ENCODE data around the gene EFTUD2. TPM values are rescaled to one million over a fixed set of nuclear protein-coding genes. Genes with fewer than 3 reads are reported as not detected.

EFTUD2 gene
- total RNA-seq, 4 donors from 2014 or later = 37.4 to 136 (median 65.4) TPM

DNA sequence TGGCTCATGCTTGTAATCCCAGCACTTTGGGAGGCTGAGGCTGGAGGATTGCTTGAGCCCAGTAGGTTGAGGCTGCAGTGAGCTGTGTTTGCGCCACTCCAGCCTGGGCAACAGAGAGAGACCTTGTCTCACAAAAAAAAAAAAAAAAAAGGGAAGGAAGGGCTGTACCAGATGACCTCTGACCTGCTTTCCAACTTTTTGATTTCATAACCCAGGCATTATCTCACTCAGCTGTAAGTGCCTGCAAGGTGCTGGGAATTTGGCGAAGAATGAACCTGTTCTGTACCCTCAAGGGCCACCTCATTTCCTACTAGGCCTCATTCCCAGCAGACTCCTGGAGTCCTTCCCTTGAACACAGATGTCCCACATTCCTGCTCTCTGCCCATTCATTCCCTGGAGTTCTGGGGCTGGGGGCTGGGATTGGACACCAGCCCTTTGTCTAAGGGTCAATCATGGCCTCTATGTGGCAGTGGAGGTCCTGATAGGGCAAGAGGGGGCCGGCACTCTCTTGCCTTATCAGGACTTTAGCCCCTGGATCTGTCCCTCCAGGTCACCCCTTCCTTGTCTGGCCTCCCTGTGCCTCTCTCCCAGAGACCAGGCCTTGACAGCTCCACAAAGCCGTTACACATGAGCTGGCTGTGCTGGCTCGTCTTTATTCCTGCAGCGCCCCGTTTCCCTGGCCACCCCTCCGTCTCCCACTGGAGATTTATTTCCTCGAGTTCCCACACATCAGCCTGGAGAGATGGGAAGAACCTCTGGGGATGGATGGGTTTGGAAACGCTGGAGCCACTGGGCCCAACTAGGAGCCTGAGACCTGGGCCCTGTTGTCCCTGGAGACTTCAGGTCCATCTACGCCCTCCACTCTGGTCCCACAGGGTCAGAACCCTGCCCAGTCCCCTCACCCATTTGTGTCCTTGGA lies 16.9 kb upstream of the EFTUD2 start:
- Histone ChIP-seq H3K4me3 (no peak overlapping the region), H3K36me3 (no peaks in the 10 kb centered on the region), H3K9me3 (no peaks in the 10 kb centered on the region), H3K27ac (peak overlapping the region; percentile 12 to 41 (median 26)), H3K4me1 (peaks cover 5 to 15% (median 9%) of the 10 kb centered on the region in 4 donors), H3K27me3 (peaks cover 30% of the 10 kb centered on the region)
- in situ Hi-C loops (cut with MboI; ENCODE audit: low pct_ligation_motif_present in 1 of 4, low pct_unique_long_range_greater_than_20kb in 1 of 4, low sequenced_read_pairs in 3 of 4) (loop anchor here in 2 of 4 donors (10.0 kb wide), 2 partner anchors 179 to 189 kb away; no protein-coding TSS in a partner anchor), intact Hi-C loops (cut with DNase I; ENCODE audit: low total_unique reads) (no loop called here)
- WGBS, 2 donors (ENCODE audit: low coverage in 1 of 2) = 69 to 85% methylated on average over 4 to 11 of the region's 11 CpGs
- DNase-seq = no peak
- TF ChIP-seq, protein P1, sequence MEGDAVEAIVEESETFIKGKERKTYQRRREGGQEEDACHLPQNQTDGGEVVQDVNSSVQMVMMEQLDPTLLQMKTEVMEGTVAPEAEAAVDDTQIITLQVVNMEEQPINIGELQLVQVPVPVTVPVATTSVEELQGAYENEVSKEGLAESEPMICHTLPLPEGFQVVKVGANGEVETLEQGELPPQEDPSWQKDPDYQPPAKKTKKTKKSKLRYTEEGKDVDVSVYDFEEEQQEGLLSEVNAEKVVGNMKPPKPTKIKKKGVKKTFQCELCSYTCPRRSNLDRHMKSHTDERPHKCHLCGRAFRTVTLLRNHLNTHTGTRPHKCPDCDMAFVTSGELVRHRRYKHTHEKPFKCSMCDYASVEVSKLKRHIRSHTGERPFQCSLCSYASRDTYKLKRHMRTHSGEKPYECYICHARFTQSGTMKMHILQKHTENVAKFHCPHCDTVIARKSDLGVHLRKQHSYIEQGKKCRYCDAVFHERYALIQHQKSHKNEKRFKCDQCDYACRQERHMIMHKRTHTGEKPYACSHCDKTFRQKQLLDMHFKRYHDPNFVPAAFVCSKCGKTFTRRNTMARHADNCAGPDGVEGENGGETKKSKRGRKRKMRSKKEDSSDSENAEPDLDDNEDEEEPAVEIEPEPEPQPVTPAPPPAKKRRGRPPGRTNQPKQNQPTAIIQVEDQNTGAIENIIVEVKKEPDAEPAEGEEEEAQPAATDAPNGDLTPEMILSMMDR (IDR thresholded peaks at IDR 0.05) = no peak
- TF ChIP-seq POLR2AphosphoS5 (IDR thresholded peaks at IDR 0.05) = no peak
- no peak for TF ChIP-seq POLR2A (IDR thresholded peaks at IDR 0.05)
- no peak for TF ChIP-seq EP300 (IDR thresholded peaks at IDR 0.05; ENCODE audit: low read depth)

DNA sequence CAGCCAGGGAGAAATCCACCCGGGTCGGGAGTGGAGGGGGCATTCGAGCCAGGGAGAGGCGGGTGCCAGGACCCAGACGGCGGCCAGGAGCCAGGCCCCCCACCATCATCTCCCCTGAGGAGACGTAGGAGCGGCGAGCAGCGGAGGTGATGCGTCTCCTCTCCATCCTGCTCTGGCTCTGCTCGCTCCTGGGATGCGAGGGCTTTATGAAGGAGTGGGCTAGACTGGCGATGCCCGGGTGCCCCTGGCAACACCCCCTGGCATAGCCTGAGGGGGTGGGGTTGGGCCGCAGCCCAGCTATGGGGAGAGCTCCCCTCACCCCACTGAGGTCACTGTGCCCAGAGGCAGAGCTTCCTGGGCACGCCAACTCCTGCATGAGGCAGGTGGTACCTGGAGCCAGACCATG lies 16.1 kb upstream of the EFTUD2 start, which contains the start of gene GFAP:
GFAP (minus strand) TSS at position 180 of the 406 bp plus-strand sequence; CDS start at position 166, 14 bp downstream.
- in situ Hi-C loops (cut with MboI; ENCODE audit: low pct_ligation_motif_present in 1 of 4, low pct_unique_long_range_greater_than_20kb in 1 of 4, low sequenced_read_pairs in 3 of 4) (loop anchor here in 2 of 4 donors (10.0 kb wide), 2 partner anchors 179 to 189 kb away; no protein-coding TSS in a partner anchor), intact Hi-C loops (cut with DNase I; ENCODE audit: low total_unique reads) (no loop called here)
- Histone ChIP-seq H3K36me3 (no peaks in the 10 kb centered on the region), H3K27me3 (peaks cover 22% of the 10 kb centered on the region), H3K4me1 (peaks cover 5 to 15% (median 9%) of the 10 kb centered on the region in 4 donors), H3K4me3 (no peak within 1 kb of the TSS), H3K9me3 (no peaks in the 10 kb centered on the region), H3K27ac (peak within 1 kb of the TSS; percentile 12 to 41 (median 26))
- 20 to 87% methylated on average over 1 to 17 of the region's 17 CpGs for WGBS, 2 donors (ENCODE audit: low coverage in 1 of 2)
- no peak for DNase-seq
- no peak for TF ChIP-seq EP300 (IDR thresholded peaks at IDR 0.05; ENCODE audit: low read depth)
- TF ChIP-seq, protein P1 (IDR thresholded peaks at IDR 0.05) = no peak
- TF ChIP-seq POLR2AphosphoS5 (IDR thresholded peaks at IDR 0.05) = no peak
- TF ChIP-seq POLR2A (IDR thresholded peaks at IDR 0.05) = no peak

- TF ChIP-seq, protein P1 (IDR thresholded peaks at IDR 0.05) = no peak
- TF ChIP-seq POLR2AphosphoS5 (IDR thresholded peaks at IDR 0.05) (no peak), POLR2A (IDR thresholded peaks at IDR 0.05) (no peak), EP300 (IDR thresholded peaks at IDR 0.05; ENCODE audit: low read depth) (no peak)
- H3K27me3 ChIP-seq = peaks cover 21% of the 10 kb centered on the region
- peaks cover 5 to 15% (median 8%) of the 10 kb centered on the region in 4 donors for H3K4me1 ChIP-seq
- in situ Hi-C loops (cut with MboI; ENCODE audit: low pct_ligation_motif_present in 1 of 4, low pct_unique_long_range_greater_than_20kb in 1 of 4, low sequenced_read_pairs in 3 of 4) (loop anchor here in 2 of 4 donors (10.0 kb wide), 2 partner anchors 180 to 190 kb away; no protein-coding TSS in a partner anchor), intact Hi-C loops (cut with DNase I; ENCODE audit: low total_unique reads) (no loop called here)
- no peaks in the 10 kb centered on the region for H3K9me3 ChIP-seq
- no peaks in the 10 kb centered on the region for H3K36me3 ChIP-seq
- DNase-seq = no peak
- WGBS, 2 donors (ENCODE audit: low coverage in 1 of 2) = 84% methylated on average over 19 of the region's 19 CpGs; no CpG with 5 or more reads in 1 of the 2 donors
- no peak overlapping the region for H3K27ac ChIP-seq
- H3K4me3 ChIP-seq = no peak overlapping the region
Measured at GRCh38 chr17:44914698-44915271, 15.5 kb upstream of the EFTUD2 start.

DNA sequence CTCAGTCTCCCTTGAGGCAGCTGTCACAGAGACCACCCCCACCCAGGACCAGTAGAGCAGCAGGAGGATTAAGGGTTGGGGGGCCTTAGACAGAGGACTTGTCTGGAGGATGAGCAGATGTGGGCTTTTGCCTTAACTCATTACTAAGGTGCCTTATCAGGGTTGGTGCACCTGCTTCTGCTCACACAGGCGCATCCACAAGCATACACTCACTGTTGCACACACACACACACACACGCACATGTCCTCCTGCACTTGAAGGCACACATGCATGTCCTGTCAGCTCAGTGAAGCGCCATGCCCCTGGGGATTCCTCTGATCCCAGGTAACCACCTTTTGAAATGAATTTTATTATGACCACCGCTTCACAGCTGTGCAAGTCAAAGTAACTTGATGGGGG lies 14.9 kb upstream of the EFTUD2 start:
- Histone ChIP-seq H3K27me3 (peaks cover 21% of the 10 kb centered on the region), H3K4me1 (peaks cover 5 to 15% (median 8%) of the 10 kb centered on the region in 4 donors), H3K4me3 (no peak overlapping the region), H3K36me3 (no peaks in the 10 kb centered on the region), H3K9me3 (no peaks in the 10 kb centered on the region), H3K27ac (no peak overlapping the region)
- TF ChIP-seq EP300 (IDR thresholded peaks at IDR 0.05; ENCODE audit: low read depth) (no peak), POLR2A (IDR thresholded peaks at IDR 0.05) (no peak), POLR2AphosphoS5 (IDR thresholded peaks at IDR 0.05) (no peak)
- TF ChIP-seq, protein P1 (IDR thresholded peaks at IDR 0.05) = no peak
- in situ Hi-C loops (cut with MboI; ENCODE audit: low pct_ligation_motif_present in 1 of 4, low pct_unique_long_range_greater_than_20kb in 1 of 4, low sequenced_read_pairs in 3 of 4) = loop anchor here in 2 of 4 donors (10.0 kb wide), 2 partner anchors 181 to 191 kb away; no protein-coding TSS in a partner anchor
- 84% methylated on average over 4 of the region's 4 CpGs; no CpG with 5 or more reads in 1 of the 2 donors for WGBS, 2 donors (ENCODE audit: low coverage in 1 of 2)
- intact Hi-C loops (cut with DNase I; ENCODE audit: low total_unique reads) = no loop called here
- no peak for DNase-seq
